HG03280 (cell line): ENCODE results near the gene ZC3H7B.

Experiments used
- ATAC-seq: cut with Tn5 transposase; IDR thresholded peaks from one replicate; pipeline ENCODE4 v1.9.1; 2021; ENCODE audit warnings: mild to moderate bottlenecking, moderate library complexity; ENCODE audit not compliant: unreplicated experiment

The ZC3H7B gene

DNA sequence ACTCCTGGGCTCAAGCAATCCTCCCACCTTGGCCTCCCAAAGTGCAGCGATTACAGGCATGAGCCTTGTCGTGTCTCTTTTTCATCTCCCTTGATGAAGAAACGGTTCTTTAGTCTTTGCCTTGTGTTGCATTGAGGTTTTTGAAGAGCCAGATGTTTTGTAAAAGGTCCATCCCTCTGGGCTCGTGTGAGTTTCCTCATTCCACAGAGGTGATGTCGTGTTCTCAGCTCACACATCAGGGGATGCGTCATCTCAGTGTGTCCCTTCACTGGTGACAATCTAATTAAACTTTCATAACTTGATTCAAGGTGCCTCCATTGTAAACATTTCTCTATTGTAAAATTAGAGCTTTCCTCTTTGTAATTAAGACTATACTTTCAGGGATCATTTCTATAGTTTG is 50.7 kb downstream of the ZC3H7B start:
- no peak for ATAC-seq

DNA sequence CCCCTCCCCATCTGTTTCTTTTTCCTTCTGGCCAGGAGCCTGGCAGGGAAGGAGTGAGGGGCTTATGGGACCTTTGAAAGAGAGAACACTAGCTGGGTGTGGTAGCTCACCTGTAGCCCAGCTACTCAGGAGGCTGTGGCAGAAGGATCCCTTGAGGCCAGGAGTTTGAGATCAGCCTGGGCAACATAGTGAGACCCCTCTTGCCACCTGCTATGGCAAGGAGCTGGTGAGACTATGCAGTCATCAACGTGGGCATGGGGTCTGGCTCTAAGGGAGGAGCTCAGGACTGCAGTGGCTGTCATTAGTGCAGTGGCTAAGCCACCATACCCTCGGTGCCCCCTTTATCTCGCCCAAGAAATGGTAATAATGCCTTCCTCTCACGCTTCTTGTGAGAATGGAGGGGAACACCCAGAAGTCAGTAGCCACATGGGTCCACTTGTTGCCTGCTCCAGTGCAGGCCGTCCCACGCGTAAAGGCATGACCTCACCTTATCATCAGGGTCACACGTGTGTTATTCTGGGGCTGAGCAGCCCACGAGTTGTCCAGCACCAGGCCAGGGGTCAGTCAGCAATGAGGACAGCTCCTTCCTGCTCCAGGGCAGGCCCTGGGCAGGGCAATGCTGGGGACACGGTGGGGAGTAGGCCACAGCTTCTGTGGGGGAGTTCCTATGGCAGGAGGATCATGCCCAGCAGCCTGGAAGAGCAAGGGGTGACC is 52.7 kb downstream of the ZC3H7B start:
- ATAC-seq = no peak

DNA sequence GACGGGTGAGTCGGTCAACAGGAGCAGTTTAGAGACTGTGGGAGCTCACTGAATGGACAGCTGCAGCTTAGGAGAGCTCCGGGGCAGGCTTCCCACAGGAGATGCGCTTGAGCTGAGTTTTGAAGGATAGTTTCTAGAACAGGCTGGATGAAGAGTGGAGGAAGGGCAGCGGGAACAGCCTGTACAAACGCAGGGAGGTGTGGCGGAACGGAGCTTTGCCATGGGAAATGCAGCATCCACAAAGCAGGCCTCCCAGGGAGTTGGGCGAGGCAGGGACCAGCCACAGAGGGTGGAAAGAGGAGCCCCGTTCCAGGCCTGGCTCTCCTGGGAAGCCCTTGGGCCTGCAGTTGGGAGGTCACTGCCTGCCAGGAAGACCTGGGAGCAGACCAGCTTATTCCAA is 53.7 kb downstream of the ZC3H7B start:
- no peak for ATAC-seq

- ATAC-seq = no peak
Measured at GRCh38 chr22:41355895-41356294, 54.6 kb downstream of the ZC3H7B start.

DNA sequence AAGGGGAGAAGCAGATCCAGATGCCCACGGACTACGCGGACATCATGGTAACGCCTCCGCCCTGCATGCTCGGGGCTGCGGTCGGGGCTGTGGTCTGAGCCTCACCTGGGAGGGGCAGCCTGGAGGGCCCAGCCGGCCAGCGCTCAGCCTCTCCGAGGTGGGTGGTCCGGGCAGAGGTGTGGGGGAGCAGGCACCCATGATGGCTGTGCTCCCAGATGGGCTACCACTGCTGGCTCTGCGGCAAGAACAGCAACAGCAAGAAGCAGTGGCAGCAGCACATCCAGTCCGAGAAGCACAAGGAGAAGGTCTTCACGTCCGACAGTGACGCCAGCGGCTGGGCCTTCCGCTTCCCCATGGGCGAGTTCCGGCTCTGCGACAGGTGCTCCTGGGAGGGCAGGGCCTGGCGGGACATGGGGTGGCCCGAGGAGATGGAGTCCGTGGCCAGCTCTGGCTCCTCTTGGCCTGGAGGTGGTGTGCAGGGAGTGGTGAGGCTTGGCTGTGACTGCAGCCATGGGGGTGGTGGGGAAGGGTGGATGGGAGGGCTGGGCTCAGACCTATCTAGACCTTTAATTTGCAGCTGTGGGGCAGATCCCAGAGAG is 55.2 kb downstream of the ZC3H7B start:
- ATAC-seq = no peak

GRCh38 chr22:41357191-41357590 is 55.9 kb downstream of the ZC3H7B start:
- ATAC-seq = no peak

DNA sequence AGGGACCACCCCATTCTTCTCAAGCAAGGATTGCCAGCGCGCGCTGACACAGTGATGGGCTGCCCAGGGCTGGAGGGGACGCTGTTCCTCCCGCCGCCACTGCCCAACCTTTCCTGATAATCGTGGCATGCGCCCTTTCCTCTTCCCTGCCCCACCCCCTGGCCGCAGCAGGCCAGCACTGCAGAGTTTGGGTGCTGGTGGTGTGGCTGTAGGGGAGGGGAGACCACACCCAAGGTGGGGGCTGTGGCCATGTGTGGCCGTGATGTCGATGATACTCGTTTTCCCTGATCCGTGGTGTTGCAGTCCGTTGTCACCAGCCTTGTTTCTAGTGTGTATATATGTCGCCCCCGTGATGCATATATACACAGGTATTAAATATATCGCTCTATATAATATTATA is 57.6 kb downstream of the ZC3H7B start:
- no peak for ATAC-seq

GRCh38 chr22:41359376-41359775 is 58.1 kb downstream of the ZC3H7B start:
- no peak for ATAC-seq

- ATAC-seq = no peak
Measured at GRCh38 chr22:41360126-41360525, 58.8 kb downstream of the ZC3H7B start.

DNA sequence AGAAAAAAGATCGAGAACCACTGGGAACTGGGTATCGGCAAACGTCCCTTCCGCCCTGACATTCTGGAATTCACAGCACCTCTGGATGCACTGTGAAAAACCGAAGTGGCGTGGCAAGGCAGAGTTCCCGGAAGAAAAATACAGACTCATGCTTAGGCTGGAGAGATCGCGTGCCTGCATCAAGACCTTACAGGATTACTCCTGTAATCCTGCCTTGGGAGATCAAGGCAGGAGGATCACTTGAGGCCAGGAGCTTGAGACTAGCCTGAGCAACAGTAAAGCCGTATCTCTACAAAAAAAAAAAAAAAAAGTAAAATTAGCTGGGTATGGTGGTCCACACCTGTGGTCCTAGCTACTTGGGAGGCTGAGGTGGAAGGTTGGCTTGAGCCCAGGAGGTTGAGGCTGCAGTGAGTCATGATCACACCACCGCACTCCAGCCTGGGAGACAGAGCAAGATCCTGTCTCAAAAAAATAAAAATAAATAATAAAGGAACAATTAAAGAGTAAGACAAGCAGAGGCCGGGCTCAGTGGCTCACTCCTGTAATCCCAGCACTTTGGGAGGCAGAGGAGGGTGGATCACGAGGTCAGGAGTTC is 60.5 kb downstream of the ZC3H7B start:
- no peak for ATAC-seq

DNA sequence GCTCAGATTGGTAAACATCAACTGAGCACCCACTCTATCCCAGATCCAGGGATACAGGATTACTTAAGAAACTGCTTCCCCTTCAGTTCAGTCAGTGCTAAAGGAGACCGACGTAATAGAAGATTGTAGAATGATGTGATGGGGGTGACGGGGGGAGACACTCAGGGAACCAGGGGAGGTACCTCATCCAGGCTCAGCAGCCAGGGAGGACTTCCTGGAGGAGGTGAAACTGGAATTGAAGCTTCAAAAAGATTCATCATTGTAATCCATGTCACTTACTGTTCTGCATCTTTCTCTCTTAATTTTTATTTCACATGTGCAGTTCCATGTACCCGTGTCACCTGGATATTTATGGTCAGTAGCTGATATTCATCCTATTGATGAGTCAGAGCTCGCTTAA is 61.3 kb downstream of the ZC3H7B start:
- no peak for ATAC-seq

- no peak for ATAC-seq
Measured at GRCh38 chr22:41364233-41364632, 62.9 kb downstream of the ZC3H7B start.

DNA sequence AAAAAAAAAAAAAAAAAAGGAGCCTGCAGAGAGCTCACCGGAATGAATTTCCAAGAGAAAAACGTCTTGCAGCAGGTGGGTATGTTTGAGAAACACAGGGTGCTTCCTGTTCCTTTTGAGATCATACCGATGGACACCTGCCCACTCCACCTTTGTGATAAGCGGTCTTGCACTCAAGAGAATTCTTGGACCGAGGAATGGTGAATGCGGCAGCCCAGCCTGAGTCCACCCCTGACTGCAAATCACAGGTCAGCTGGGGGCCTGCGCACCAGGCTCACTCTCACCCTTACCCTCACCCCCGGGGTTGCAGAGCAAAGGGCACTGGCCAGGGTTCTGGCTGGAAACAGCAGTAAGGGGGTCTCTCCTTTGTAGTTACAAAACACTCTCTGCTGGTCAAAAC is 63.6 kb downstream of the ZC3H7B start:
- no peak for ATAC-seq

- no peak for ATAC-seq
Measured at GRCh38 chr22:41365425-41365824, 64.1 kb downstream of the ZC3H7B start.

- ATAC-seq = no peak
Measured at GRCh38 chr22:41366323-41367029, 65.2 kb downstream of the ZC3H7B start.

DNA sequence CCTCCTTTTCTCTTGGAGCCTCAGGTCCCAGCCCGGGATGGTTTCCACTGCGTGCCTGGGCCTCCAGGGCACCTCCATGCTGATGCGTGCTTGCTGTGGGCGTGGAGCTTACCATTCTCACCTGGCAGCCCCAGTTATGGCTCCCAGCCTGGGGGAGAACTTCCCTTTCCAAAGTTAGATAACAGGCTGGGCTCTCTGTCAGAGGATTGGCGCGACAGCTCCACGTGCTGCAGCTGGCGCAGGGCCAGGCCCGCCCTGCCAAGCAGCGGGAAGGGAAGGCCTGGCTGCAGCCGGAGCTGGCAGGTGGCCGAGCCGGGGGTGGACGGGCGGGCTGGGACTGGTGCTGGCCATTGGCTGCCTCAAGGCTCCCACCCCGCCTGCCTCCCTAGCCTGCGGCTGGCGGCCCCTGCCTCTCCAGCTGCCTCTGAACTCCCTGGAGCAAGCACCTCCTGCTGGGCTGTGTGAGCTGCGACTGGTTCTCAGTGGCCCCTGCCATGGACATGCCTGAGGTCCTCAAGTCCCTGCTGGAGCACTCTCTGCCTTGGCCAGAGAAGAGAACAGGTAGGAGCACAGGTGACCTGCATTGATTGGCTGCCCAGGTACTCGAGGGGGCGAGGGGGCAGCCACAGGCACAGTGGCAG is 65.8 kb downstream of the ZC3H7B start:
- ATAC-seq = no peak

- ATAC-seq = no peak
Measured at GRCh38 chr22:41367680-41368542, 66.6 kb downstream of the ZC3H7B start.

GRCh38 chr22:41368543-41369423 is 67.5 kb downstream of the ZC3H7B start:
- ATAC-seq = no peak

GRCh38 chr22:41369424-41369745 is 68.1 kb downstream of the ZC3H7B start:
- no peak for ATAC-seq

DNA sequence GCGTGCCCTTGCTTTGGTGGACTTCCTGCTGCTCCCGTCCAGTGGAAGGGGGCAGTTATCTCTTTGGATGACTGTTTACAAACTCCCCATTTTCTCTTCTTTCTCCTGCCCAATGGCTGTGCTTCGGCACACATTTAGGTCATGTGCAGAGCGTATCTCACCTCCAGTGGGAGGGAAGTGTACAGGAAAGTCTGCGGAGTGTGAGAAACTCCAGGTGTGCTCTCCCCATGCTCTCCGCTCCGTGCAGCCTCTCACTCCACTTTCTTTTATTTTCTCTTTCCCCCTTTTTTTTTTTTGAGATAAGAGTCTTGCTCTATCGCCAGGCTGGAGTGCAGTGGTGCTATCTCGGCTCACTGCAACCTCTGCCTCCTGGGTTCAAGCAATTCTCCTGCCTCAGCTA is 68.5 kb downstream of the ZC3H7B start:
- no peak for ATAC-seq
